Measurements from ENCODE around the gene PGAP6. TPM values are rescaled to one million over a fixed set of nuclear protein-coding genes. Genes with fewer than 3 reads are reported as not detected.

PGAP6 gene
- total and polyA plus RNA-seq, 9 of the 15 experiments (the other 6 are each of a cell fraction or from before 2014, with no cell fraction given): 0.45 to 50.2 (median 39.3) TPM

GRCh38 chr16:425082-425718, 43.4 kb upstream of the PGAP6 start, which contains the start of gene RAB11FIP3 (continued):
- TF ChIP-seq PHF8 (IDR thresholded peaks at IDR 0.05; ENCODE audit: borderline replicate concordance, low read length): peak; percentile 78; the same call in 1 of the 2 replicates
- no peak for TF ChIP-seq HMG20B (CRISPR knock-in tag; IDR thresholded peaks at IDR 0.05)
- no peak for TF ChIP-seq ZNF384 (IDR thresholded peaks at IDR 0.05; ENCODE audit: low read depth, low read length)
- 0 out of 2 replicates have a peak, but pooled peaks have one; percentile 10 for TF ChIP-seq MYC (IDR thresholded peaks at IDR 0.05; ENCODE audit: low read depth, low read length)
- TF ChIP-seq MYC (CRISPR knock-in tag; IDR thresholded peaks at IDR 0.05; ENCODE audit: borderline replicate concordance, low read depth): peak; percentile 77; the same call in 1 of the 2 replicates
- no peak for TF ChIP-seq RCOR1 (IDR thresholded peaks at IDR 0.05; ENCODE audit: borderline replicate concordance in 1 of 2, low read depth in 2 of 2, low read length in 2 of 2)
- 0 out of 2 replicates have a peak, but pooled peaks have one; percentile 36 for TF ChIP-seq RBM34 (IDR thresholded peaks at IDR 0.05; ENCODE audit: borderline replicate concordance, insufficient read depth, low read length)
- peak; percentile 84 for TF ChIP-seq RBFOX2 (IDR thresholded peaks at IDR 0.05; ENCODE audit: low read depth, low read length)
- peak; percentile 70; the same call in 1 of the 2 replicates for TF ChIP-seq ZNF583 (CRISPR knock-in tag; IDR thresholded peaks at IDR 0.05)
- peak in 1 of 2 experiments; percentile 40; a peak in 1 of 4 replicates for TF ChIP-seq SRF (CRISPR knock-in tag; IDR thresholded peaks at IDR 0.05)
- TF ChIP-seq RAD21 (CRISPR knock-in tag; conservative IDR thresholded peaks at IDR 0.05 in 1 of 2, IDR thresholded peaks at IDR 0.05 in 1 of 2): peak in 1 of 2 experiments; percentile 25; a peak in 2 of 4 replicates
- peak; percentile 79; the same call in 1 of the 2 replicates for TF ChIP-seq GATAD2A (IDR thresholded peaks at IDR 0.05)
- TF ChIP-seq TAF15 (IDR thresholded peaks at IDR 0.05; ENCODE audit: low read depth, low read length): no peak
- peak; percentile 32; the same call in 1 of the 2 replicates for TF ChIP-seq BHLHE40 (IDR thresholded peaks at IDR 0.05; ENCODE audit: low read length)
- 0 out of 2 replicates have a peak, but pooled peaks have one; percentile 68 for TF ChIP-seq ZNF124 (CRISPR knock-in tag; IDR thresholded peaks at IDR 0.05)
- peak; percentile 60; the same call in 1 of the 2 replicates for TF ChIP-seq ERF (CRISPR knock-in tag; IDR thresholded peaks at IDR 0.05)
- TF ChIP-seq ATF2 (CRISPR knock-in tag; IDR thresholded peaks at IDR 0.05): peak; percentile 71; the same call in 1 of the 2 replicates
- TF ChIP-seq ATF1 (CRISPR knock-in tag; IDR thresholded peaks at IDR 0.05): no peak
- TF ChIP-seq ATF1 (tag; IDR thresholded peaks at IDR 0.05): peak; percentile 96
- TF ChIP-seq CREB1 (IDR thresholded peaks at IDR 0.05): peak; percentile 67
- peak; percentile 88 for TF ChIP-seq CREB1 (CRISPR knock-in tag; IDR thresholded peaks at IDR 0.05)
- 0 out of 2 replicates have a peak, but pooled peaks have one; percentile 62 for TF ChIP-seq HDAC8 (tag; IDR thresholded peaks at IDR 0.05)
- TF ChIP-seq POLR2G (IDR thresholded peaks at IDR 0.05; ENCODE audit: low read depth, low read length): peak; percentile 85
- peak; percentile 88 for TF ChIP-seq NR3C1 (CRISPR knock-in tag; IDR thresholded peaks at IDR 0.05)
- TF ChIP-seq RBBP5 (IDR thresholded peaks at IDR 0.05; ENCODE audit: borderline replicate concordance, insufficient read depth, low read length, poor library complexity, severe bottlenecking): peak; percentile 69
- TF ChIP-seq JUN (IDR thresholded peaks at IDR 0.05; ENCODE audit: borderline replicate concordance, low read depth, low read length): no peak
- TF ChIP-seq JUN (CRISPR knock-in tag; IDR thresholded peaks at IDR 0.05; ENCODE audit: borderline replicate concordance): 0 out of 2 replicates have a peak, but pooled peaks have one; percentile 51
- peak; percentile 84; the same call in 1 of the 2 replicates for TF ChIP-seq MTA3 (IDR thresholded peaks at IDR 0.05; ENCODE audit: borderline replicate concordance)

Measured in K562 (cell line).